Heart left ventricle (tissue), 16 donors: ENCODE data around the gene SFN. TPM values are rescaled to one million over a fixed set of nuclear protein-coding genes. Genes with fewer than 3 reads are reported as not detected.

Experiments used
- ATAC-seq, 4 donors: fragments of 200-7000 bp; cut with Tn5 transposase; one replicate each; pipeline ENCODE4 v1.9.1; 2020 to 2022; ENCODE audit warnings: moderate library complexity in 4 of 4, mild to moderate bottlenecking in 3 of 4, moderate number of reproducible peaks in 1 of 4
- DNase-seq, 5 donors: peaks; one replicate each; pipeline ENCODE4 v3.0.0-alpha.2; 2020
- H3K27ac ChIP-seq, 12 donors: fragments of 200-600 bp; sonication (generic) in 4 of 12; one replicate each; pipeline versions ENCODE4 v1.5.0 to v1.8.0; 2016 to 2022; ENCODE audit warnings: mild to moderate bottlenecking in 2 of 12
- H3K27me3 ChIP-seq, 9 donors: fragments of 200-600 bp; sonication (generic) in 2 of 9; one replicate each; pipeline versions ENCODE4 v1.5.1 to v1.8.0; 2016 to 2022; ENCODE audit warnings: mild to moderate bottlenecking in 3 of 9
- H3K36me3 ChIP-seq, 9 donors: fragments of 200-600 bp; sonication (generic) in 2 of 9; one replicate each; pipeline versions ENCODE4 v1.5.0 to v1.8.0; 2018 to 2022; ENCODE audit warnings: mild to moderate bottlenecking in 2 of 9
- H3K4me1 ChIP-seq, 12 donors: fragments of 200-600 bp; sonication (generic) in 4 of 12; one replicate each; pipeline versions ENCODE4 v1.5.0 to v1.8.0; 2016 to 2022; ENCODE audit warnings: mild to moderate bottlenecking in 3 of 12
- H3K4me3 ChIP-seq, 12 donors: fragments of 200-600 bp; sonication (generic) in 4 of 12; one replicate each; pipeline versions ENCODE4 v1.5.0 to v1.8.0; 2017 to 2022; ENCODE audit warnings: mild to moderate bottlenecking in 9 of 12, moderate library complexity in 4 of 12
- H3K9me3 ChIP-seq, 12 donors: fragments of 200-600 bp; sonication (generic) in 4 of 12; one replicate each; pipeline versions ENCODE4 v1.5.0 to v1.8.0; 2016 to 2022; ENCODE audit warnings: mild to moderate bottlenecking in 1 of 12
- POLR2A ChIP-seq, 2 donors: fragments of 450-650 bp; IDR thresholded peaks; one replicate each; pipeline ENCODE4 v1.6.1; 2017; ENCODE audit warnings: antibody characterized with exemption in 2 of 2, mild to moderate bottlenecking in 2 of 2, moderate library complexity in 2 of 2
- WGBS, 4 donors: extraction: QIAGEN DNeasy Blood & Tissue Kit in 2 of 4; methylation state at CpG; one replicate each; pipeline versions ENCODE4 v1.1.5 to v1.1.7; 2013 to 2018; 5-methylcytosine and 5-hydroxymethylcytosine counted together
- intact Hi-C, 10 donors: fragments of 100-400 bp; cut with DNase I; formaldehyde crosslinking; loops; one replicate each; pipeline versions ENCODE4 v1.11.1 to v1.14.2; 2022
- polyA plus RNA-seq, 2 donors: library from polyadenylated mRNA; stranded (reverse); fragments of 200-250 nt; gene quantifications; one replicate each; pipeline ENCODE4 v1.2.3, GENCODE V29; 2013
- total RNA-seq, 9 donors: library from RNA; depleted of rRNA in 2 of 9; stranded (reverse); fragments of >200 nt in 2 of 9; fragmentation: NEBNext Ultra II Directional in 3 of 9; extraction: Animal tissue kit (Norgen Biotek cat#: 25700) in 3 of 9; gene quantifications; one replicate each; pipeline versions ENCODE4 v1.1.0 to v1.2.4, GENCODE V29; 2016 to 2023
- TF ChIP-seq, protein P1 (sequence below), 12 donors: fragments of 200-600 bp; sonication (generic) in 4 of 12; IDR thresholded peaks; one replicate each; pipeline versions ENCODE4 v1.5.0 to v1.8.0; 2018 to 2022; ENCODE audit warnings: antibody characterized with exemption in 12 of 12, mild to moderate bottlenecking in 5 of 12
- donor health status: ischemic (EF 13 %, LVEDD 7.1; RV severe dilation, severe dysfunction).
- donor health status: healthy with polysubstance abuse.
- donor health status: DM: no; HTN: yes; CAD: no.
- donor health status: DM: no; HTN: no; CAD: no.
- donor health status: ischemic (EF 25% LVEDD 6.9; RV normal size, moderate dysfunction).
- donor health status: ischemic (EF 25% LVEDD 5.7; RV mildly dilated, moderate dysfunction).
- donor health status: healthy.
- donor health status: DM: yes; HTN: yes; CAD: no.
- donor health status: ischemic (EF 35%, LVEDD 5.7; RV mildly dilated, moderate dysfunction).
- donor health status: nonischemic (EF 11% LVEDD 7.7; RV severe dilation, severe dysfunction).
- donor health status: DM: yes; HTN: yes; CAD: no.
- donor health status: PGD.
- donor health status: ischemic (EF 29% LVEDD 5.4; RV normal size, mild dysfunction).
- donor health status: nonischemic (EF 23%, LVEDD 6.1; RV moderate dilation, normal function).

Gene SFN
- total and polyA plus RNA-seq, 11 donors, result 0.11 to 0.42 (median 0.31) TPM; not detected in 7

- Histone ChIP-seq H3K4me1 (peaks cover 0 to 6% (median 0%) of the 10 kb centered on the region in 12 donors), H3K36me3 (peaks cover 0 to 56% (median 43%) of the 10 kb centered on the region in 9 donors), H3K27me3 (no peaks in the 10 kb centered on the region), H3K4me3 (no peak overlapping the region), H3K27ac (no peak overlapping the region), H3K9me3 (no peaks in the 10 kb centered on the region)
- TF ChIP-seq, protein P1, sequence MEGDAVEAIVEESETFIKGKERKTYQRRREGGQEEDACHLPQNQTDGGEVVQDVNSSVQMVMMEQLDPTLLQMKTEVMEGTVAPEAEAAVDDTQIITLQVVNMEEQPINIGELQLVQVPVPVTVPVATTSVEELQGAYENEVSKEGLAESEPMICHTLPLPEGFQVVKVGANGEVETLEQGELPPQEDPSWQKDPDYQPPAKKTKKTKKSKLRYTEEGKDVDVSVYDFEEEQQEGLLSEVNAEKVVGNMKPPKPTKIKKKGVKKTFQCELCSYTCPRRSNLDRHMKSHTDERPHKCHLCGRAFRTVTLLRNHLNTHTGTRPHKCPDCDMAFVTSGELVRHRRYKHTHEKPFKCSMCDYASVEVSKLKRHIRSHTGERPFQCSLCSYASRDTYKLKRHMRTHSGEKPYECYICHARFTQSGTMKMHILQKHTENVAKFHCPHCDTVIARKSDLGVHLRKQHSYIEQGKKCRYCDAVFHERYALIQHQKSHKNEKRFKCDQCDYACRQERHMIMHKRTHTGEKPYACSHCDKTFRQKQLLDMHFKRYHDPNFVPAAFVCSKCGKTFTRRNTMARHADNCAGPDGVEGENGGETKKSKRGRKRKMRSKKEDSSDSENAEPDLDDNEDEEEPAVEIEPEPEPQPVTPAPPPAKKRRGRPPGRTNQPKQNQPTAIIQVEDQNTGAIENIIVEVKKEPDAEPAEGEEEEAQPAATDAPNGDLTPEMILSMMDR (IDR thresholded peaks at IDR 0.05), result no peak
- TF ChIP-seq POLR2A (IDR thresholded peaks at IDR 0.05), result no peak
- WGBS, 4 donors, result 77 to 89% (median 86%) methylated on average over 8 of the region's 8 CpGs
- no peak for ATAC-seq
- intact Hi-C loops, result no loop called here
- no peak for DNase-seq
Observed at GRCh38 chr1:26857473-26858060, 5.4 kb upstream of the SFN start.

GRCh38 chr1:26858160-26858559, 4.8 kb upstream of the SFN start:
- Histone ChIP-seq H3K9me3 (no peaks in the 10 kb centered on the region), H3K36me3 (peaks cover 0 to 50% (median 37%) of the 10 kb centered on the region in 9 donors), H3K4me1 (peaks cover 0 to under 1% (median 0%) of the 10 kb centered on the region in 12 donors), H3K4me3 (no peak overlapping the region), H3K27me3 (no peaks in the 10 kb centered on the region), H3K27ac (no peak overlapping the region)
- intact Hi-C loops, result no loop called here
- 86 to 92% (median 91%) methylated on average over 4 of the region's 4 CpGs for WGBS, 4 donors
- ATAC-seq (no peak), DNase-seq (no peak)
- TF ChIP-seq, protein P1 (IDR thresholded peaks at IDR 0.05), result no peak
- no peak for TF ChIP-seq POLR2A (IDR thresholded peaks at IDR 0.05)

DNA sequence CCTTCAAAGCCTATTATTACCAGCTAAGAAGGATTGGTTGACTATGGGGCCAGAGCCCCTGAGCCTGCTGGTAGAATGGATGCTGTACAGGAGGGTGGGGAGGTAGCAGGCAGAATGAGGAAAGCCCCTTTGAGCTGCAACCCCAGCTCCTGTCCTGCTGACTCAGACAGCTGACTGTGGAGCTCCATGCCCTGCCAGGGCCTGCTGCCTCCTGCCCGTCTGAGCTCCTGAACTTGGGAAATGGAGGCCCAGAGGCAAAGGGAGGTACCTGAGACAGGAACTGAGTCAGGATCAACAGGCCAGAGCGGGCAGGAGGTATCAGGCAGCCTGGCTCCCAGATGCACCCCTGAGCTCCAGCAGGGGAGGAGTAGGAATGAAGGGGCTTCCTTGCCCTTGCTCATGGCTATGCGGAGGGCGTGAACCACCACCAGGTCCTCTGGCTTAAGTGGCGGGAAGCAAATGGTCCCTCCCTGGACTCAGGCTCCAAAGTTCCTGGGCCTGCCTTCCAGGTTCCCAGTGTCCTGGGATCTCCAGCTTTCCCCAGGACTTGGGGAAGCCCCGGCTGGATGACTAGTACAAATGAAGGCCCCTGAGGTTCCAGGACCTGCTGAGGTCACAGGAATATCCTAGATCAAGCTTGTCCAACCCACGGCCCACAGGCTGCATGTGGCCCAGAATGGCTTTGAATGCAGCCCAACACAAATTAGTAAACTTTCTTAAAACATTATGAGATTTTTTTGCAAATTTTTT, 3.9 kb upstream of the SFN start:
- no peak for ATAC-seq
- Histone ChIP-seq H3K4me1 (peaks cover 0 to 8% (median 4%) of the 10 kb centered on the region in 12 donors), H3K27me3 (no peaks in the 10 kb centered on the region), H3K4me3 (no peak overlapping the region), H3K36me3 (peaks cover 0 to 41% (median 28%) of the 10 kb centered on the region in 9 donors), H3K27ac (no peak overlapping the region), H3K9me3 (no peaks in the 10 kb centered on the region)
- DNase-seq, result no peak
- WGBS, 4 donors, result 89 to 96% (median 92%) methylated on average over 5 to 7 of the region's 7 CpGs
- TF ChIP-seq POLR2A (IDR thresholded peaks at IDR 0.05), result no peak
- TF ChIP-seq, protein P1 (IDR thresholded peaks at IDR 0.05), result no peak
- intact Hi-C loops, result no loop called here

- DNase-seq, result no peak
- Histone ChIP-seq H3K4me1 (peaks cover 0 to 19% (median 9%) of the 10 kb centered on the region in 12 donors), H3K4me3 (no peak overlapping the region), H3K9me3 (no peaks in the 10 kb centered on the region), H3K27me3 (no peaks in the 10 kb centered on the region), H3K36me3 (peaks cover 0 to 18% (median 6%) of the 10 kb centered on the region in 9 donors), H3K27ac (no peak overlapping the region)
- intact Hi-C loops, result loop anchor here in 1 of 10 donors (5.0 kb wide), 1 partner anchor 49 kb away; no protein-coding TSS in a partner anchor
- WGBS, 4 donors, result 65 to 80% (median 75%) methylated on average over 5 of the region's 5 CpGs
- TF ChIP-seq POLR2A (IDR thresholded peaks at IDR 0.05), result no peak
- TF ChIP-seq, protein P1 (IDR thresholded peaks at IDR 0.05), result no peak
- ATAC-seq, result no peak
Observed at GRCh38 chr1:26861286-26861701, 1.7 kb upstream of the SFN start.
